HG03575 (cell line): ENCODE results near the gene FAM81B.
"Not testable (repeated sequence)": the region's sequence is repeated elsewhere in the genome, so short reads cannot be mapped to it uniquely, and the experiment has no call there.

ENCODE experiments used
- ATAC-seq: cut with Tn5 transposase; IDR thresholded peaks from one replicate; pipeline ENCODE4 v1.9.1; 2021; ENCODE audit not compliant: unreplicated experiment, insufficient number of reproducible peaks, low FRiP score; ENCODE audit errors: extremely low read depth

Gene FAM81B, protein sequence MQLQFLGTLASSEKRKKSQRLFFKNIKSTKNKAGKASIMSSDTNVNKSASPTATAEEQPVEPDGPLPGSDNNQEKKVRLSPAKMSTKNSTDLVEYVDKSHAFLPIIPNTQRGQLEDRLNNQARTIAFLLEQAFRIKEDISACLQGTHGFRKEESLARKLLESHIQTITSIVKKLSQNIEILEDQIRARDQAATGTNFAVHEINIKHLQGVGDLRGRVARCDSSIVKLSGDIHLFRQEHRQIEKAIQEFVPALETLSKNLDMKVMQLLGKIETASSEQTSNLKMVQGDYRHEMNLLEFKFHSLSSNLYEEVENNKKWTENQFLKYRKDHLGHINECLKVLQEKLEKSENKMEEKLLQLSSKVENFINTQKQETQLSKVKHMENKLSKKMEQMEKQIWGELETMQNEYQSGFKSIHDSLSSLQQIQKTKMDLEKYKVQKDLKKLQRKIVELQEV

DNA sequence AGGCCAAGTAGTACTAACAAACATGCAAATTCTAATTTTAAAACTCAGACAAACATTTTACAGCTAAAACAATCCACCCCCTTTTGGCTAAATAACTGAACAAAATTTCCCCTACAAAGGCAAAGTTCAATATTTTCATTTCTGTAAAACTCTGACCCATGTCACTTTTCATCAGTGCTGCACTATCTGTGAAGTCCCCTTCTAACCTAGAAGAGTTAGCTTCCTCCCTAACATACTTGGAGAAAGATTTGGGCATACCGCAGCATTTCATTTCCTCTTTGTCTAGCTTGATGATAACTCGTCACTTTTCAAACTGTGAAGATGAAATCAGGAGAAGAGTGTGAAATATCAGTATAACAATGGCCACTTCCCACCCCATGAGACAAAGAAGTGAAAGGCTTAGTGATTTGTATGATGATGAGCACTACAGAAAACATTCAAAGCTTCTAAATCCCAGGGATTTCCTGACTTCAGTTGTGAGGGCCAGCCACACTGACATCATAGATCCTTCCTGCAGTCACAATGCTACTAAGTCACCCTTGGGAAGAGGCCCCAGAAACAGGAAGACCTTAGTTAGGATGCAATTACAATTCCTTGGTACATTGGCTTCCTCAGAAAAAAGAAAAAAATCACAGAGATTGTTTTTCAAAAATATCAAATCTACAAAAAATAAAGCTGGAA, at the start of gene FAM81B:
Gene FAM81B (plus strand): TSS at position 555 of the 681 bp plus-strand sequence. CDS start 24 bp downstream, at position 579.
- no peak for ATAC-seq

DNA sequence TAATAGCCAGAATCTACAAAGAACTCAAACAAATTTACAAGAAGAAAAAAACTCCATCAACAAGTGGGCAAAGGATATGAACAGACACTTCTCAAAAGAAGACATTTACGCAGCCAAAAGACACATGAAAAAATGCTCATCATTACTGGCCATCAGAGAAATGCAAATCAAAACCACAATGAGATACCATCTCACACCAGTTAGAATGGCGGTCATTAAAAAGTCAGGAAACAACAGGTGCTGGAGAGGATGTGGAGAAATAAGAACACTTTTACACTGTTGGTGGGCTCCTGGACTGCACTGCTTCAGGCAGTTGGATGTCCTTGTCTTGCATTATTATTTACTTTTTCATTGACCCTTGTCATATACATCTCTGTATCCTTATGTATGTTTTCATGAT, 49.7 kb upstream of the FAM81B start:
- ATAC-seq: not testable (repeated sequence)

DNA sequence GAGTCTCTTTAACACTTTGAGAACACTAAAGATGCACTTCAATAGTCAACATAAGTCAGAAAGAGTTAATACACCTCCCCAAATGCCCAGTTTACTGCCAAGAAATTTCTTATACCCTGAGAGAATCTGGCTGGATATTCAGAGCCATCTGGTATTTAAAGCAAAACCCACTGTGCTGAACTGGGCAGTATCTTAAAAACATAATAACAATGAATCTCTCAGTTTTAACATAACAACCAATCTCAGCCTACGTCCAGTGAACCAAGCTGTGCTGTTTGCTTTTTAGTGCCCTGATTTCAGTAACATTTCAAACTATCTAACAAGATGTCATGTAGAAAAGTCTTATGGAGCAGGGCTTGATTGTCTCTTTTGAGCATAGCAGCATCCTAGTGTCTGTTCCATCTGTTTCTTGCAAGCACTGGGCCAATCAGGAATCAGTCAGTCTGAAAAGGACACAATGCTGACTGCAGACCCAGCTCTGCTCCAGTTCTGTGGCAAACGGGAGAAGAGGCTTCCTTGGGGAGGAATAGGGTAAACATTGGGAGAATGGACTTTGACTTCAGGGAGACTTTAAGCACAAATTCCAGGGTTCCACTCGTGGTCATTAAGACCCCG, 43.6 kb upstream of the FAM81B start:
- no peak for ATAC-seq

DNA sequence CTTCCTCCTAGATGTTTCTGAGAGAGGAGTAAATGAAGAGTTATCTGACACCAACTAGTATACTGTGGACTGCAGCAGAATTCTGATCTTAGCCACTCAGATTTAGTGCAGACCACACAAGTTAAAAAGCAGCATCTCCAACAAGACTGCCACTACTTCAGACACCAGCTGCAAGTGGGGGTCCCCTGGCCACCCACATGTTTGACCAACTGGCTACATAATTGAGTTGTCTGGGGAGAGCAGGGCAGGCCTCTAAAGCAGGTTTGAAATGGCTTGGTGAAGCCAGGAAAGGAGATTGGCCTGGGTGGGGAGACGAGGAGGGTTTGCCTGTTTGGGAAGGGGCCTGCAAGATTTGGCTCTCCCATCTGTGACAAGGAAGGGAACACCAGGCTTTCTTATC, 40.5 kb upstream of the FAM81B start:
- no peak for ATAC-seq

DNA sequence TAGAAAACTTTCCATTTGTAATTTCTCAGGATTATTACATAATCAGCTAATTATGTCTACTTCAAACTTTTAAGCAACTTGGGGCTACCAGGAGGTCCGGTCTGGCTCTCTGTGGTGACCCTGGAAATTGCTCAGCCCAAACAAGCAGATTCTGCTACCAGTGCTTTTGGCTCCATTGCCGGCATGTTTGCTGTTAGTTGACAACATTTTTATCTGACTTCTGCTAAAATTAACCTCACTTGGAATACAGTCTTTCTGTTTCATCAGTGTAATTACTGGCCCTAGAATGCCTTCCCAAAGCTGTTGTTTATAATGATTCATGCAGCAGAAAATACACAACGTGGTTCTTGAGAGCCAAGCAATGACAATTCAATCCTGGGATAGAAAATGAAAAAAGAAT, 38.5 kb upstream of the FAM81B start:
- ATAC-seq: no peak

DNA sequence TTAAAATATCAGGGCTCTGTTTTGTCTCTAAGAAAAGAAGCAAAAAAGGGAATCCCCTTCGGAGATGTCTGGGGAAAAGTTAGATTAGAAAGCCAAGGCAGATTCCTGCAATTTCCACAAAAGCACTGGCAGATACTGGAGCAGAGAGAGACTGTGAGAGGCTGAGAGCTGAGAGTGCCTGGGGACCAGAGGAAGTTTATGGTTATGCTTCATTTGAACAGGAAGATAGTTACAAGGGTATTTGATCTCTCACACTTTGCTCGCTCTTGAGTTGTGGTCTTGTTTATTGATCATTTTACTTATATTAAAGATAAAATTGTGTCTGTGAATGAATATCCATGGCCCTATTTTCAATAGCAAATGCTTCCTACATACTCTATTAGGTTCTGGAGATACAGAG, 32.8 kb upstream of the FAM81B start:
- no peak for ATAC-seq

DNA sequence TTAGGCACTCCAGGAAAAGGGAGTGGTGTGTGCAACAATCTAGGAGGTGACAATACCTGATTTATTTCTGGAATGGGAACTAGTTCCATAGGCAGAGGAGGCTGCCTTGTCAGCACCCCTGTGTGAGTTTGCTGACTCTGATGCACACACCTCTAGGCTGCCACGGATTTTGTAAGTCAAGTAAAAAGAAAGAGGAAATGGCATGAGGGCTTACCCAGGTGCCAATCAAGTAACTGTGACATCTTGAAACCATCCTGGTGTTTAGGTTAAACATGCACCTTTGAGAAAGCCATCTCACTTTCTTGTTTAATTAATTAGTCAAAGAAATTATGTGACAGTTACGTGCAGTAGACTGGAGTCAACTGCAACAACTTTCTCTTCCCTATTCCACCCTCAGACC, 32.3 kb upstream of the FAM81B start:
- ATAC-seq: no peak

DNA sequence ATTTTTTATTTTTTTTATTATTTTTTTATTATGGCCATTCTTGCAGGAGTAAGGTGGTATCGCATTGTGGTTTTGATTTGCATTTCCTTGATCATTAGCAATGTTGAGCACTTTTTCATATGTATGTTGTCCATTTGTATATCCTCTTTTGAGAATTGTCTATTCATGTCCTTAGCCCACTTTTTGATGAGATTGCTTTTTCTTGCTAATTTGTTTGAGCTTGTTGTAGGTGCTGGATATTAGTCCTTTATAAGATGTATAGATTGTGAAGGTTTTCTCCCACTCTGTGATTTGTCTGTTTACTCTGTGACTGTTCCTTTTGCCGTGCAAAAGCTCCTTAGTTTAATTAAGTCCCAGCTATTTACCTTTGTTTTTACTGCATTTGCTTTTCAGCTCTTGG, 30.5 kb upstream of the FAM81B start:
- not testable (repeated sequence) for ATAC-seq

DNA sequence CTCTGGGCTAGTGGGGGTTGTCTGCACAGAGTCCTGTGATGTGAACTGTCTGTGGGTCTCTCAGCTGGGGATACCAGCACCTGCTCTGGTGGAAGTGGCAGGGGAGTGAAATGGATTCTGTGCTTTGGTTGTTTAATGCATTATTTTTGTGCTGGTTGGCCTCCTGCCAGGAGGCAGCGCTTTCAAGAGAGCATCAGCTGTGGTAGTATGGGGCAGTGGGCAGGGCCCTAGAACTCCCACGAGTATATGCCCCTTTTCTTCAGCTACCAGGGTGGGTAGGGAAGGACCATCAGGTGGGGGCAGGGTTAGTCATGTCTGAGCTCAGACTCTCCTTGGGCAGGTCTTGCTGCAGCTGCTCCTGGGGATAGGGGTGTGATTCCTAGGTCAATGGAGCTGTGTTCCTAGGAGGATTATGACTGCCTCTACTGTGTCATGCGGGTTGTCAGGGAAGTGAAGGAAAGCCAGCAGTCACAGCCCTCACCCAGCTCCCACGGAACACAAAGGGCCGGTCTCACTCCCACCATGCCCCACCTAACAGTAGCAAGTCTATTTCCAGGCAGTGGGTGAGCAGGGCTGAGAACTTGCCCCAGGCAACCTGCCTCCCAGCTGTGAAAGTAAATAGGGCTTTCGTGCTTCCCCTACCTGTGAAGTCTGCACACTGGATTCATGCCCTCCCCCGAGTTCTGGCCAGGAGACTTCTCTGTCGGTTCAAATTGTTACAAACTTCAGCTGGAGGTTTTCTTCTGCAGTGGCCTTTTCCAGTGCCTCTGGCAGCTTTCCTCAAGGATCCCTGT, 25.7 kb upstream of the FAM81B start:
- ATAC-seq: no peak

DNA sequence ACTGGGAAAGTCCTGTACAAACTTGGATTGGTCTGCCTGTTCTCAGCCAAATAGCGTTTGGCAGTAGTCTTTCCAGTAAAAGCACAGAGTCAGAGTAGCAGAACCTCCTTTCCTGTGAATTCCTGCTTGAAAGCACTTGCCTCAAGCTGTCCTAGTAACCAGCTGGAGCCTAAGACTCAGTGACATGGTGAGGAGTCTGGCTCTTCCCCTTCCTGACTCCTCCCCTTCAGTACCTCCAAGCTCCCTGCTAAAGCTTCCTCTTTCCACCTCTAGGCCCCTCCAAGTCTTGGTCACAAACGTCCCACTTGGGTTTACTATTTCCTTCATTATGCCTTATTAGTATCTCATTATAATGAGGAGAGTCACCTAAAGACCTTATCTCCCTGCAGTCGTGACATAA, 21.4 kb upstream of the FAM81B start:
- no peak for ATAC-seq

DNA sequence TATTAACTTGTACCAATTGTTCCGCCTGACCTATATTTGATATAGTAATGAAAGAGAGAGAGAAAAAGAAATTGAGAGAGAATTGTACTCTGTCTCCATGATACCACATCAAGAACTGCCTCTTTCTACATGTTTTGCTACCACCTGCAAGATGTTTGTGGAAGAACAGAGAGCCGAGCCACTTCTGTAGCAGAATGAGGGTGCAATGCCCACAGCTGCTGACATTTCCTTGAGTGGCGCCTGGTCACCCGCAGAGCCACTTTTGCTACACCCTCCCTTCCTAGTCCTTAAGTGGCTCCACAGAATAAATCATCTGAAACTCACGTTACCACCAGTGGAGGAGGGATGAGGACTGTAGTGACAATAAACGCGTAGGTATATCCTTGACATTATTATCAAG, 17.1 kb upstream of the FAM81B start:
- no peak for ATAC-seq

DNA sequence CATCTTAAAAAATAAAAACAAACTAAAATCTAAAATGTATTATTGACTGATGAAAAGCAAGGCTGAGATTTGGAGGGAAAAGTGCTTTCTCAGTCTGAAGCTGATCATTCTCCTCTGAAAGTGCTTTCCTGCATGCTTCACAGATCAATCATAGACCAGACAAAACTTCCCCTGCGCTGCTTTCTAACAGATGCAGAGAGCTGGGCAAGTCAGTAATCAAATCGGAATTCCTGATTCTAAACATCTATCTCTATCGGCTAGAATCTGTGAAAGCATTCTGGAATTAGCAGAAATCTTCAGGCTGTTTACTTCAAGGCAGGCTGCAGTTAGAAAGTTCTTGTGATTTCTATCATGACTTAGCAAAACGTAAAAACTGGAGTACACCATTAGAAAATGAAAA, 15.6 kb upstream of the FAM81B start:
- no peak for ATAC-seq

DNA sequence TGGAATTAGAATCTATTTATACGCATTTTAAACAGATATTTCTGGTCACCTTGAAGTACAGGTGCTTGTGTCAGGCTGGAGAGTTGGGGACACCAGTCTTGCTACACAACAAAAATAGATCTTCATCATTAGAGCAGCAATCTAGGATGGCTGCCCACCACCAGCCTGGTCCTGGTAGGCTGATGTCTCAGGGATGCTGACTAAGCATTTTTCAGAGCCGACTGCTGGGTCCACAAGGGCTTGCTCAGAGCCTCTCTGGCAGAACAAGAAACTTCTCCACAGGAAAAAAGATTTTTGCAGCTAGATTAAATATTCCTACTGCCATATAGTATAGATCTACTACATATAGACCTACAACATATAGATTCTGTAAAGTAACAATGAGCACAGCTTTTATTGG, 12.0 kb upstream of the FAM81B start:
- no peak for ATAC-seq

DNA sequence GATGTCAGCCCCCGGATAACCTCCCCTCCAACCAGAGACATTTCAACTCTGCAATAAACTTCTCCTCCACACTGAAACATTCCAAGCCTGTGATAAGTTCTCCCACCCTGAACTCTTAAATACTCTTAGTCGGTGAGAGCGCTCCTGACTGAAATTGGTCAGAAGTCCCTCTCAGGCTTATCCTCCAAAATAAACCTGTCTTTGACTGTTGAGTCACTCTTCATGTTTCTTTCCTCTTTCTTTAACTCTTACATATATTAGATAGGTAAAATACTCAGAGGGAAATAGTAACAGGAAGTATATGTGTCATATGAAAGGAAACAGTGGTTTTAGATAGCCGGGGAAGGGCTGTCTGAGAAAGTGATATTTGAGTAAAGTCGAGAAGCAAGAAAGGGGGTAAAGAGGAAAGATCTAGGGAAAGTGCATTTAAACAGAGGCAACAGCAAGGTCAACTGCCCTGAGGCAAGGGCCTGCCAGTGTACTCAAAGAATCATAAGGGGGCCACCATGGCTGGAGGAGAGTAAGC, 11.0 kb upstream of the FAM81B start:
- no peak for ATAC-seq

DNA sequence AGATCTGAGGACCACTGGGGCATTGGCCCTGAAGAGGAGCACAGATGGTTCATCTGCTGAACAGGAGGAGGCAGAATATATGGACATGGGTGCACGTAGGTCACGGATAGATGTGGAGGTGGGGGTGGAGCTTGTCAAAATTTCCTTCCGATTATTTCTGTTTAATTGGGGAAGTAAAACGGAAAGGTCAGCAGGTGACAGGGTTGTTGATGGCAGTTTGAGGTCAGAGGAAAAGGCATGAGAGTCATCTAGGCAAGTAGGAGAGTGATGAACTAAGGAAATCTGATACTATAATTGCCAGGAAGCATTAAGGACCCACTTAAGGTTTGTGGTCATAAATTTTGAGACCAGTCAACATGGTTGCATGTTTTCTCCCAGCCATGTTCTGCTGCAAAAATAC, 8.4 kb upstream of the FAM81B start:
- no peak for ATAC-seq

DNA sequence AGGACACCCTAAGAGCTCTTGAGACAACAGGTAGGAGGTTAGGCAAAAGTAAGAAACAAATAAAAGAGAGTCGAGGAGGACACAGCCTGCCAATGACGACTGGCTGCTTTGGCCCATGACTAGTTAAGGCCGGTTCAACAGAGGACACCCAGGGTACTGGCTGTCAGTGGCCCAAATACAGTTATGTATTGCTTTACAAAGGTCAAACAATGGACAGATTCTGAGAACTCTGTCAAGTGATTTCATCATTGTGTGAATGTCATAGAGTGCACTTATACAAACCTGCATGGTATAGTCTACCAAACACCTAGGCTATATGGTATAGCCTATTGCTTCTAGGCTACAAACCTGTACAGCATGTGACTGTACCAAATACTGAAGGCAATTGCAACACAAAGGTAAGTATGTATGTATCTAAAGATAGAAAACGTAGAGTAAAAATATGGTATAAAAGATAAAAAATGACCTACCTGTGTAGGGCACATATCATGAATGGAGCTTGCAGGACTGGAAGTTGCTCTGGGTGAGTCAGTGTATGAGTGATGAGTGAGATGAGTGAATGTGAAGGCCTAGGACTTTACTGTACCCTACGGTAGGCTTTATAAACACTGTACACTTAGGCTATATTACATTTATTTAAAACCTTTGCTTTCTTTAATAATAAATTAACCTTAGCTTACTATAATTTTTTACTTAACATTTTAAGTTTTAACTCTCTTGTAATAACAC, 6.5 kb upstream of the FAM81B start:
- no peak for ATAC-seq

DNA sequence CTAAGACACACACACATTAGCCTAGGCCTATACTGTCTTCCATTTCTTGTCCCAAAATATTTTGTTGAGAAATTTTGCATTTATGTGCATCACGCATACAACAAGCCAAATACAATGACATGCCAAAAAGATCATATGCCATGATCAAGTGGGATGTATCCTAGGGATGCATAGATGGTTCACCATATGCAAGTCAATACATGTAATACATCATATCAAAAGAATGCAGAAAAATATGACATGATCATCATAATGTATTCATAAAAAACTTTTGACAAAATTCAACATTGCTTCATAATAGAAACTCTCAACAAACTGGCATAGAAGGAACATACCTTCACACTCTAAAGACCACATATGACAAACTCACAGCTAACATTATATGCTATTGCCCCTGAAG, 5.8 kb upstream of the FAM81B start:
- no peak for ATAC-seq

DNA sequence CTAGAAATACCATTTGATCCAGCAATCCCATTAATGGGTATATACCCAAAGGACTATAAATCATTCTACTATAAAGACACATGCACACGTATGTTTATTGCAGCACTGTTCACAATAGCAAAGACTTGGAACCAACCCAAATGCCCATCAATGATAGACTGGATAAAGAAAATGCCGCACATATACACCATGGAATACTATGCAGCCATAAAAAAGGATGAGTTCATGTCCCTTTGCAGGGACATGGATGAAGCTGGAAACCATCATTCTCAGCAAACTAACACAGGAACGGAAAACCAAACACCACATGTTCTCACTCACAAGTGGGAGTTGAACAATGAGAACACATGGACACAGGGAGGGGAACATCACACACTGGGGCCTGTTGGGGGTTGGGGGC, 799 bp downstream of the FAM81B start:
- ATAC-seq: not testable (repeated sequence)
